Activated naive CD8-positive, alpha-beta T cell treated with anti-CD3 and anti-CD28 coated beads, Interleukin-2, amount 50 U/mL, for 16 hours (primary cell): ENCODE data around the gene PCSK6.

ENCODE experiments used
- DNase-seq: peaks from one replicate; pipeline ENCODE4 v3.0.0-alpha.2; 2020; ENCODE audit warnings: low read depth, low spot score

PCSK6 gene

DNA sequence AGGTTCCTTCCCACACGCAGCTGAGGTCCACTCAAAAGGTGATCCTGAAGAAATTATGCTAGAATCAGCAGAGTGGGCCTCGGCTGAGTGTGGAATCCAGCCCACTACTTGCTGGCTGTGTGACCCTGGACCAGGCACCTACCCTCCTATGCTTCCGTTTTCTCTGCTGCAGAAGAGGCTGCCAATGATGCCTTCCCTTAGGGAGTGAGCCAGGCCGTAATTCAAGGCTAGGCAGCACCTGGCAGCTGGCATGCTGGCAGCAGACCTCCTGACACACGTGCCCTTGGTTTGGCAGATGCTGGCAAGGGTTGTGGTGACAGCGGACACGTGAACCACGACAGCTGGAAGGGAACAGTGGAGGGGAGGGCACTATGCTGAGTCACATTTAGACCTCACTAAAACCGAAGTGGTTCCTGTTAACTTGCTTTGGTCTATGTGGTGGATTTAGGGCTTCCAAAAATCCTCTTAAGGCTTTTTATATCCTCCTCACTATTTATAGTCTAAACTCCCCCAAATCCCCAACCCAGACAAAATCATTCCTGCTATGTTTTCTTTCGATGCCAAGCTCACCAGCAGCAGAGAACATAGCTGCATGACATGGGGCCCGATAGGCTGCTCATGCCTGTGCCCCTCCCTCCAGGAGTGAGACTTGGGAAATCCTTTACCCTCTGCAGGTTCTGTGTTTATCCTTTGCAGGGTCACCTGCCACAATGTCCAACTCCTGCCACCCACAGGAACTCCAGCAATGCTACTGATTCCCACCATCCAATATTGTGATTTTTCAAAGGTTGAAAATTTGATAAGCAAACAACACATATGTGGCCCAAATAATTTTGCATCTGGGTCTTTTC is 10.6 kb upstream of the PCSK6 start:
- no peak for DNase-seq

DNA sequence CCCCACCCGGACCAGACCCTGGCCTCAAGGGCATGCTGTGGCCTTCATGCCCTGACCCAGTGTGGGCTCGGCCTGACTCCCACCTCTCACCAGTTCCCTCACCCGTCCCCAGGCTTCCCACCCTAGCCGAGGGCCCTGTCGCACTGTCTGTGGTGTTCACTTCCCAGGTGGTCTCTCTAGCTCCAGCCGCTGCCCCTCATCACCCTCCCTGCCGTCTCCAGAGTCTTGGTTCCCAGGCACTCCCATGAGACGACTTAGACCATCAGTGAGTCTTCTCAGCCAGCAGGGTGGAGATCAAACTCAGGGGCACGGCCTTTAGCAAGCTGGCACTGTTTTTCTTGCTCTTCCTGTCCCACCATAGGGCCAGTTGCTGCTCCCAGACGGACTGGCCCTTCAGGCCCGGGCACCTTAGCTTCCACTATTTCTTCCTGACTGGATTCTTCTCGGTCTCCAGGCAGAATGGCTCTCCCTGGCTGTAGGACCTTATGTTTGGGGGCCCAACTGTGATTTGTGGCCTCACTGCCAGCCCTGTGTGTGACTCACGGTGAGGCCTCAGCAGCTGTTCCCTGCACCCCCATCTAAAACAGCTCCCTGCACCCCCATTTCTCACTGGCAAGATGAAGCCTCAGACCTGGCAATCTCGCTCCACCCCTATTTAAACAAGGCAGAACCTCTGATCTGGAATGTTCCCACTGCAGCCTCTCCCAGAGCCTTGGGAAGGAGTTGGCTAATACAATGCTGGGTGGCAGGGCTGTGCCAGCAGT is 9.4 kb upstream of the PCSK6 start:
- no peak for DNase-seq

DNA sequence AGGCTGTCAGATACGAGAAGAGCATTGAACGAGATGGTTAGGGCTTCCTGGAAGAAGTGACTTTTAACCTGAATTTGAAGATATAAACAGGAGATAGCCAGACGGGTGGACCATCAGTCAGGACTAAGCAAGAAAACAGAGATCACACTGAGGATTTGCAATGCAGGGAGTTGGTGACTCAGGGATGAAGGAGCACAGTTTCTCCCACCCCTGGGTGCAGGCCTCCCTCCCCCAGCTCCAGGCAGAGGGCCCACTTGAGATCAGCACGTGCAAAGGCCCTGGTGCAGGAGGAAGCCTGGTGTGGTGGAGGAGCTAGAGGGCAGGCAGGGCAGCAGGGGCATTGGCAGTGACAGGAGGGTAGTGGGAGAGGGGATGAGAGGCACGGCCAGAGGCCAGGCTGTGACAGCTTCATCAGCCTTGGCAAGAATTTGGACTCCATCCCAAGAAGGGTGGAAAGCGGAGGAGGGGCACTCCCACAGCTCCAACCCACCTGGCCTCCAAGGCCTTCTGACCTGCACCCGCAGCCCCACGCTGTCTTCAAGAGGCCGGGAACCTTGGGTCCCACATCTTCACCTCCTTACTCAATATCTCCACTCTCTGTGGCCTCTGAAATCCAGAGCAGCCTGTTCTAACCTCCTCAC is 8.7 kb upstream of the PCSK6 start:
- no peak for DNase-seq

DNA sequence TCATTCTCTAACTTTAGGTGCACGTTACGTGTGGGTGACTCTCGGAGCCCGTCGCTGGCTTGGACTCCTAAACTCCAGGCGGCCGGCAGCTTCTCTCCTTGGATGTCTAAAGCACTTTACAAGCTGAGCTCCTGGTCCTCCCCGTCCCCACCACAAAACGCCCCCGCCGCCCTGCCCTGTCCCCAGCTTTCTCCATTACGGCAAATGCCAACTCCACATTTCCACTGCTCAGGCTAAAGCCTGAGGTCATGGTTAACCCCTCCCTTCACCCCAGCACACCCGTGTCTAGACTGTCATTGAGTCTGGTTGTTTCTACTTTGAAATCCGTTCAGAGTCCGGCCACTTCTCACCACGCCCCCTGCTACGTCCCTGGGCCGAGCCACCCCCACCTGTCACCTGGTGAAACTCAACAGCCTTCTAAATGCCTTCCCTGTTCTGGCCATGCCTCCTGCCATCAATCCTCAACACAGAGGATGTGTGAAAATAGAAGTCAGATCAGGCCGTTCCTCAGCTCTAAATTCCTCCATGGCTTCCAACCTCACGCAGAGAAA is 8.1 kb upstream of the PCSK6 start:
- DNase-seq, result no peak

DNA sequence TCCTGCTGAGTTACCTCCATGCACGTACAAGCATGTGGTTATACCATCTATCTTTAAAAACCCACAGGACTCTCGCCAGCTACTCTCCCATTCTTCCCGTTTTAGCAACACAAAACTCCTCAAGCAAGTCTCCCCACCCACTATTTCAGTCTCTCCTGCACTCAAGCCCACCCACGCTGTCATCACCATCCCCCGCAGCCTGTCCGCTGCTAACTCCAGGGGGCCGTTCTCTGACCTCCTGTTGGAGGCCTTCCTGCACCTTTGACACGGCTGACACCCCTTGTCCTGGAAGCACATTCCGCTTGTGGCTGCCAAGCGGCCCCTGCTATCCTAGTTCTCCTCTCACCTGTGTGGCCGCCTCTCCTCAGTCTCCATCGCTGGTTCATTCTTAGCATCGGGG is 7.5 kb upstream of the PCSK6 start:
- DNase-seq, result no peak

DNA sequence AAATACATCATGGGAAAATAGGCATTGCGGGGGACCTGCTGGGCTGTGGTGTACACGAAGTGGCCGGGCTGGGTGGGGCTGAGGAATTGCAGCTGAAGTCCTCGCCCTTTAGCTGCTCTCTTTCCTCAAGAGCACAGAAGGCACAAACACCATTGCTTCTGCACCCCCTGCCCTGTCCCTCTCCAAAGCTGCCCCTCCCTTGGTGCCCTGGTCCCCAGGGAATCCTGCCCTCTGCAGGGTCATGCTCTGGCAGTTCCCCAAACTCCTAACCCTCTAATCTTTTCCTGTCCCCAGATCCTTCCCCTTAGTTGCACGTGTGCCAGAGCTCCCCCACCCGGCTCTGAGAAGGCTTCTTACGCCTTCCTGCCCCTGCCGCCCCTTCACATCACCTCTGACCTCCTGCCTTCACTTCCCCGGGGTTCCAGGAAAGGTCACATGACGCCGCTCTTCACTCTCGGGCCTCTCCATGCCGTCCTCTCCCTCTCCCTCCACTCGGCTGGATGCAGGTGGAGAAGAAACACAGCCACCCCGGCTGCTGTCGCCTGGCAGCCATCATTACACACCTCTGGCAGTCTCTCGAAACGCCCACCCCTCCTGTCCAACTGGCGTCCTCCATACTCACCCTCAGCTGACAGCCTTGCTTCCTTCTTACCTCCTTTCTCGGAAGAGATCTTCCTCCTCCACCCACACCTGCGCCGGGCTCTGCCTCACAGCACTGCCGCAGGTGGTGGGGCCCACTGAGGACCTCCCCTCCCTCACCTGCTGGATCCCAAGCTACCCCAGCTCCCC is 6.9 kb upstream of the PCSK6 start:
- DNase-seq, result no peak

DNA sequence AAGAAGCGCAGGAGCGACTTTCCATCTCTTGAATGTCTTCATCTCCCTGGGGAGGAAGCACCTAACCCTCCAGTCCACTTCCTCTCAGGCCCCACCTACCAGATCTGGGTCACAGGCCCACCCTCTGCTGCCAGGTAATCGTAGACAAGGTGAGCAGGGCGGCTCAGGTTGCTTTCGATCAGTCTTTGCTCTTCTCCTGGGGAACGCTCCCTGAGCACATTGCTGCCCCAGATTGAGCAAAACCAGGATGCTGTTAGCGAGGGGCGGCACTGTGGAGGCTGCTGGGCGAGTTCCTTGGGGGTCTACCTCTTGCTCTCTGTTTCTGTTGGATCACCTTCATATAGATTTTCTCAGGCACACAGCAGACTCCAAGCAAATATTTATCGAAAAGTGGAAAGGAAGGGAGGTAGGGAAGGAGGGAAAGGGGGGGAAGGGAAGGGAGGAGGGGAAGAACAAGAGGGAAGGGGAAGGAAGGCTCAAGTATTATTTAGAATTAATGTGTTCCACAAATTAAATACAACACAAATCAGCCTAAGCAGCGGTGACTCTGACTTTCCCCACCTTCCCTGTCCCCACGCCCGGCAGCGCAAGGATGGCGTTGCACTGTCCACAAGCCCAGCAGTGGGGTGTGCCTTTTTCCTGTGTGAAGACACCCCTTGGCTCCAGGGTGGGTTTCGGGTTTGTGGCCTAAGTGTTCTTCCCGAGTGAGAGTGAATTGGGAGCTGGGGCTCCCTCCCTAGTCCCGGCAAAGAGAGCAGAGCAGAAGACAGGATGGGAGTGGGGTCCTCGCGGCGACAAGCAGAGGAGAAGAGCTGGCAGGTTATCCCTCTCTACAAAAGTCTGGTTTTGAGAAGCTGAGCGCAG is 6.1 kb upstream of the PCSK6 start:
- DNase-seq, result no peak

DNA sequence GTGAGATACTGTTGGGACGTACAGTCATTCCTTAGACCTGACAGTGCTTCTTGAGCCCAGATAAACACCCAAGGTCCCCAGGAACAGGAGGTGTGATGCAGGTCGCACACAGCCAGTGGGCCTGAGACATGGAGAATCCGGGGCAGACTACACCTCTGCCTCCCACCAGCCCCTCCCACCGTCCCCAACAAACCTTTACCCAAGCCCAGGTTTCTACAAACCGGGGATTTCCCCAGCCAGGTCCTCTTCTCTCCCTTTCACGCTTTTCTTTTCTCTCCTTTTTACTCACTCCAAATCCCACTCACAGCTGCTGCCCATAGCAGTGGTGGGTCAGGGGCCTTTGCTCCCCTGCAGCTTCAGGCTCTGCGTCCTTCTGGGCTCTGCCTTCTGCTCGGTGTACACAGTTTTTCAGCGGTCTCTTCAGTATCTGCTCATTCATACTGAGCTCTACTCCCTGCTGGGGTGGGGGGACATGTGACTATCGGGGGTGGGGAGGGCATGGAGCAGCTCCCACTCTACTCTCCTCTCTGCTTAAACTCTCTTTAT is 4.8 kb upstream of the PCSK6 start:
- DNase-seq, result no peak

DNA sequence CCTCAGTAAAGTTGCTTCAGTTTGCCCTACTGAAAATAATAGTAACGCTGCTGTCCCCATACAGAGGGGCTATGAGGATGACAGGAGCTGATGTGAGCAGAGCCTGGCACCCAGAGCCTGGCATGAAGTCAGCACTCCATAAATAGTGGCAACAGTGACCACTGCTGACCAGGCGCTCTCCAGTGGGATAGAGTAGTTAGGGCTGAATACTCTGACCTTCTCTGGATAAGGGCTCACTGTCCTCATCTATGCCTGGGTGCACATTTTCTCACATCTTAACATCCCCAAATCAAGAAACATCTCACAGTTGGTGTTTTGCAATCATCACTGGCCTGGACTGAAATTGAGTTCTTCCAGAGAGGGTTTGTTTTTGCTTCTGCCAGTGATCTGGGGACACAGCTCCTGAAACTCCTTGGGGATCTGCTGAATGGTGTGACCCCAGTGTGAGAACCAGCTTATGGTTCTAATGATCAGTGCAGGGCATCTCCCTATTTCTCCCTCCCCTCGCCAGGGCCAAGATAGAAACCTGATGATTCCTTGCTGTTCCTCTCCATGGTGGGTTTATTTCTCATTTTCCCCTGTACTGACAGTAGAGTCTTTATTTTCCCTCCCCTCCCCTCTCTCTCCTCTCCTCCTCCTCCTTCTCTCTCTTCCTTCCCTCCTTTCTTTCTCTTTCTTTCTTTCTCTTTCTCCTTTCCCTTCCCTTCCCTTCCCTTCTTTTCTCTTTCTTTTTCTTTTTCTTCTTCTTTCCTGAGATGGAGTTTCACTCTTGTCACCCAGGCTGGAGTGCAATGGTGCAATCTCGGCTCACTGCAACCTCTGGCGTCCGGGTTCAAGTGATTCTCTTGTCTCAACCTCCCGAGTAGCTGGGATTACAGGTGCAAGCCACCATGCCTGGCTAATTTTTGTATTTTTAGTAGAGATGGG is 3.5 kb upstream of the PCSK6 start:
- DNase-seq, result no peak

DNA sequence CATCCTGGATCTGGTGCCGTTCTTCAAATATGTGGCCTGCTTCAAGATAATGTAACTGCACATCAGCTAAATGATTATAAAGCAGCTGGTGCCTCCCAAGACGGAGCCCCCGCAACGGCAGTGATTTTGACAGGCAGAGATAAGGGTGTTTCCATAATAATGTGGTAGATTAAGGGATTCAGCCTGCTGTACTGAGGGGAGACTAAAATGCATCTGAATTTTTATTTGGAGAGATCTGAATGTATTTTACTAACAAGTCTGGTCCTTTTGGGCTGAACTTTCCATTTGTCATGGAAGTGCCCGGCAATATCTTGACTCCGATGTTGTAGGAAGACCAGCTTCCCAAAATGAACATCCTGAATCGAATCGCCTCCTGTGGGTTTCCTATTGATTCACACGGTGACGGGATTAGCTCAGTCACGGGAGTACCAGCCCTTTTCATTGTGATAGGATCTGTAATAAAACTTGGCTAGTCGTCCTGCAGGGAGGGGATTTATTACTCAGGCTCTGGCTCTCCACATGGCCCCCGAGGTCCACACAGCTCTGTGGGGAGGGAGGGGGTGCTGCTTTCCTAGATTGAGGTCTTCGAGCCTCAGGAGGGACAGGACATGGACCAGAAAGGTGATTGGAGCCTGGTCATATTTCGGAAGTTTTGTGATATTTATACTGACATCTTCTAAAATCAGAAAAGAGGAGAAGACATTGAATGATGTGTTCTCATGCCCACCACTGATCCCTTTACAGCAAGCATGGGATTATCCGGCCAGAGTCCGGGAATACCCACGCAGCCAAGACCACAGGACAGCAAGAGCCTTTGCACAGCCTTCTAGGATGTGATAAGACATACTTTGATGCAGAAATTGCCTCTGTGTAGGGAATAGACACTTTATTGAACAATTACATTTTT is 2.5 kb upstream of the PCSK6 start:
- no peak for DNase-seq

DNA sequence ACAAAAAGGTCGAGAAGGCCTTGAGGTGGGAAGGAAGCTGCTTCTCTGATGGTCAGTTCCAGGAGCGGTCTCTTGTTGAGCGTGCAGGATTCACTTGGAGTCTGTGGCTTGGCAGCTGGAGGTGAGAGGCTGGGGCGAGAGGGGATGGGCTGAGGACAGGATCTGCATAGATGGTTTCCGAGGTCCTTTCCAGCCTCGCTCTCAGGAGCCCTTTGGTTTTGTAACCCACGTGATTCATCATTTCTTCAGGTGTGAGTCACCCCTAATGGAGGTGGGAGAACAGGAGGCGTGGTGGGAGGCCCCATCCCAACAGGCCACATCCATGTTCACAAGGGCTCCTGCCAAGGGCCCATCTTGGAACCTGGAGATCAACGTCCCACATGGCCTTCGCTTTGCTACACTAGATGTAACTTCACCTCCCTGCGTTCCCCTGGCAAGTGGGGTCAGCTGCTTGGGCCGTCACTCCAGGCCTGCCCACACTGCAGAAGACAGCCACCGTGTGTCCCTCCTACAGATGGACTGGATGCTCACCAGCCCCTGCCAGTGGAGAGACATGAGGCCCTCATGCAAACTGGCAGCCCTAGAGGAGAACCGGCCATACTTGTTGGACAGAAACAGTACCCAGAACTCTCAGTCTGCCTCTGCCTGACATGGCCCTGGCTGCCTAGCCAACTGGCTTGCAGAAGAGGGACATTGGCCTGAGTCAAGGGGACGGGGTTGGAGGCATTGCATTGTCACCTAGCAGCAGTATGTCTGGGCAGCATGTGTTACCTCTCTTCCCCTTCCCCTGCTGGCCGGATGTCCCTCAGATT is 1.6 kb upstream of the PCSK6 start:
- no peak for DNase-seq

DNA sequence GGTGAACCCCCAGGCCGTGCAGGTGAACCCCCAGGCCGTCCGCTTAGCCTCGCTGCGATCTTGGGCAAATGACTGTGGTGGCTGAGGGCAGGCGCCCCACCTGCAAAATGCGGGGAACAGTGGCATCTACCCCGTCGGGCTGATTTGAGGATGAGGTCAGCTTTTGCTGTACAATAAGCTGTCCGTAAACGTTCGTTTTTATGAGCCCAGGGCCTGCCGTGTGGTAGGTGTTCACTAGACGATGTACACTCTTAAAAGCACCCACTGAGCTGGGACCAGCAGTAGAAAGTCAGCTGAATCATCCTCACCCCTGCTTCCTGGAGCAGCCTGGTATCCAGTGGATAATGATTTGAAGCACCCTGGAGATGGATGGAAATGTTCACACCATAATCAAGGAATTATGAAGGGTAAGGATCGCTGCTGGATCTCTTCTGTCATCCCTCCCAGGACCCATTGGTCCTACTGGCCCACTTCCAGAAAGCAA is 943 bp upstream of the PCSK6 start:
- no peak for DNase-seq

DNA sequence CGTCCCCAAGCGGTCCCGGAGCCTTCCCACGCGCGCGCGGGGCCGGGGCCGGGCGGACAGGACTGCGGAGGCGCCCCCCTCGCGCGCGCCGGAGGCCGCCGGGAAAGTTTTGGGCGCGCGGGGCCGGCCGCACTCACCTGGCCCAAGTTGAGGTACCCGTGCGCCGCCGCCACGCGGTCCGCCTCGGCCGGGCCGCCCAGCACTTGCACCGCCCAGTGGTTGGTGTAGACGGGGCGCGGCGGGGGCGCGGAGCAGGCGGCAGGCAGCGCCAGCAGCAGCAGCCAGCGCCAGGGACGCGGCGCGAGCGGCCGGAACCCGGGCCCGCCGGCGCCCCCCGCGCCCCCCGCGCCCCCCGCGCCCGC is 289 bp downstream of the PCSK6 start:
- no peak for DNase-seq

DNA sequence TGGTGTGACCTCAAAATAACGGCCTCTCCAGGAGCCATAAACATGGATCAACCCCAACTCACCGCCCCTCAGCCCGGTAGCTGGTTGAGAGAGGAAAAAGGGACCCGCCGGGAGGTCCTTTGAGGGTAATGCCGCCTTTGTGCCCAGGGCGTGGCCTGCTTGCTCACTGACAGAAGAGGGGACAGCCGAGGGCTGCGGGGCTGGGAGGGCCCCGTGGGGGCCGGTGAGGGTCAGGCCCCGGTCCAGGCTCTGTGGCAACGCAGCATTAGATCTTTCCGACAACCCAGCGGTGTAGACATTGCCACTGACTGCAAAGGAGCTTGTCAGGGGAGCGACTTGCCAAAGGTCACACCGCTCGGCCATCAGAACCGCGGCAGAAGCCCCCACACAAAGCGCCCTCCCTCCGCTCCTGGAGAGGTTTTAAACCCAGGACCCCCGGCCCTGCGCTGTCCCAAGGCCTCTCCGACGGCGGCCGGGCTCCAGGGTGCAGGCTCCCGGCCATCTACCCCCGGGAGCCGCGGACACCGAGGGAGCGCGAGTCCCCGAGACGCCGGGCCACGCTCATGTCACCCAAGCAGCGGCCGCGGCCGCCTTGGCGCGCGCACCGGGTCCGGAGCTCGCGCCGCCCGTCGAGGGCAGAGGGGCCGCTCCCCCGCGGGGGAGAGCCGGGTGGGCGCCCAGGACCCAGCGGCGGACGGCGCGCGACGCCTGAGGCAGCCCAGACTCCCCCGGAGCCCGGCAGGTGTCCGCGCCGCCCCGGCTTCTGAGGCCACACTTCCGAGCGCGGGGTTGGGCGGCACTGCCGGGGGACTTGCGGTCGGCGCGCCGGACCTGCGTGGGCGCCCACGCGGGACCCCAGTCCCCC is 975 bp downstream of the PCSK6 start:
- no peak for DNase-seq

DNA sequence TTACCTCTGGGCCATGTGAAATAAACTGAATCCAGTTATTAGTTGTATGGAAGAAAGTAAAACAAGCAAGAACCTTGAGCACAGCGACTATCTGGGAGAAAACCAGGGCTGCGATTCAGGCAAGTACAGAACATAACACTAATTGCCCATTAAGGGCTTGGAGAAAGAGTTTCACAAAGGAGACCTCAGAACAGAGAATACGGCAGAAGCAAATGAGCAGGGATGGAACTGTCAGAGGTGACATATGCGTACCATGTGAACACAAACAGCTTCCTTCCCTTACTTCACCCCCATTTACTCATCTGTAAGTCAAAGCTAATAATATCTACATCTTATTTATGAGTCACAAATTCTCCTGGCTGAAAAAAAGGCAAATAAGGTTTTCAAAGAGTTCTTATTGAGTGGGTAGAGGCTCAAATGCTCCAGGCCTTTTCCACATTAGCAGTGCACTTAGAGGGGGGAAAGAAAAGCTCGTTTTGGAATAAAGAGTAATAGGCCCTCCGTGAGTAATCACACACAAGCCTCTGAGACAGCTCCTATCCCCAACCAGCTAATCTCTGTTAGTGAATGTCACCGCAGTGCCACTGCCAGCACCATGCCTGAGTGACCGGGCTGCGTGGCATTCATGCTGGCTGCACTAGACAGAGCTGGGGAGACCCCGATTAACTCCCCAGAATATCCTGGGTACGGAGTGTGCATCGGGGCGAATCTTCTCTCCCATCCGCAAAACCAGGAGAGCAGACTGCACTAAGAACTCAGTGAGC is 2.6 kb downstream of the PCSK6 start:
- DNase-seq, result no peak
